A549 (cell line): ENCODE data around the gene FAM131A.

ENCODE experiments used
- EP300 ChIP-seq, 2 experiments: fragments of >200 bp; sonication (Bioruptor Twin); formaldehyde crosslinking; IDR thresholded peaks; 2 replicates in 1 of 2; 3 replicates in 1 of 2; pipeline ENCODE4 v1.6.1; 2016 to 2017
- ESRRA ChIP-seq: fragments of 150-350 bp; IDR thresholded peaks from 2 replicates; pipeline ENCODE4 v1.6.1; 2014; ENCODE audit warnings: mild to moderate bottlenecking, low read length, borderline replicate concordance
- FOSB ChIP-seq: fragments of 250-450 bp; sonication (Bioruptor Pico); IDR thresholded peaks from 2 replicates; pipeline ENCODE4 v1.5.0; 2020; ENCODE audit warnings: mild to moderate bottlenecking, moderate library complexity
- MAFK ChIP-seq: fragments of 450-650 bp; IDR thresholded peaks from 2 replicates; pipeline ENCODE4 v1.6.1; 2014; ENCODE audit not compliant: partially characterized antibody
- MYC ChIP-seq: IDR thresholded peaks from 2 replicates; pipeline ENCODE4 v1.6.1; 2012; ENCODE audit warnings: mild to moderate bottlenecking, inconsistent platforms, low read length, improper control_type of control experiment, borderline replicate concordance
- POLR2A ChIP-seq: IDR thresholded peaks from 2 replicates; pipeline ENCODE4 v1.6.1; 2012; ENCODE audit warnings: mild to moderate bottlenecking, low read length
- RNF2 ChIP-seq: fragments of 200-600 bp; sonication (generic); IDR thresholded peaks from 2 replicates; pipeline ENCODE4 v1.6.1; 2016; ENCODE audit warnings: low read depth, mild to moderate bottlenecking, antibody characterized with exemption, moderate library complexity, borderline replicate concordance
- TF ChIP-seq, protein P1 (sequence below): fragments of 450-650 bp; IDR thresholded peaks from 2 replicates; pipeline ENCODE4 v1.6.1; 2014; ENCODE audit warnings: antibody characterized with exemption
- TF ChIP-seq, protein P2 (sequence below): fragments of >200 bp; sonication (Bioruptor Twin); formaldehyde crosslinking; IDR thresholded peaks from 3 replicates; pipeline ENCODE4 v1.5.1; 2016
- TF ChIP-seq, protein P3 (sequence below): fragments of 200-600 bp; sonication (generic); IDR thresholded peaks from 2 replicates; pipeline ENCODE4 v1.6.1; 2016; ENCODE audit warnings: antibody characterized with exemption, mild to moderate bottlenecking, moderate library complexity

DNA sequence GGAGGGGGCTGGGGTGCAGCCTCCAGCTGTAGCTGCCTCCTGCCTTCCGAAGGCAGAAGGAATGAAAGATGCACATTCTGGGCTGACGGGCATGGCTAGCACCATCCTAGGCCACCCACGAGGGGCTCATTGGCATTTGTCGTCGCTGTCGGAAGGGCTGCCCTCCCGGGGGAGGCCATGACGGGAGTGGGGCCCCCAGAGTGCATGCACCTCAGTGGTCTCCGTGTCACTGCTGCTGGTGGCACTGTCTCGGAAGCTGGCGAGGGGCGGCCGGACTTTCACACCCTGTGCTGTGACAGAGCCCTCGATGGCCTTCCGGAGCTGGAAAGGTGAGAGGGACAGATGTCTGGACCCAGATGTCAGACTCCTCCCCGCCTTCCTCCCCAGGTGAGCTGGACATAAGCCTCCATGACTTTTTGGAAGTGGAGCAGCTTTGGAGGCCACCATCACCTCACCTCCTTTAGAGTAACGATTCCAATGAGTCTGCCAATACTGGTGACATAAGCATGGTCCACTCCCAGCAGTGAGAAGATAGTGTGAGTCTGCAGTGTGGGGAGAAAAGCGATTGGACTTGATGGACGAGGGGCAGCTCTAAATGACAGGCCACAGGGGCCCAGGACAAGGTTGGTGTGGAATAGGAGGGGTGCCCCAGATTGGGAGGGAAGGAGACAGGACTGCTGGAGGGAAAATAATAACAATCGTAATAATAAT is 9.2 kb downstream of the FAM131A start:
- TF ChIP-seq MAFK: no peak
- TF ChIP-seq, protein P1, sequence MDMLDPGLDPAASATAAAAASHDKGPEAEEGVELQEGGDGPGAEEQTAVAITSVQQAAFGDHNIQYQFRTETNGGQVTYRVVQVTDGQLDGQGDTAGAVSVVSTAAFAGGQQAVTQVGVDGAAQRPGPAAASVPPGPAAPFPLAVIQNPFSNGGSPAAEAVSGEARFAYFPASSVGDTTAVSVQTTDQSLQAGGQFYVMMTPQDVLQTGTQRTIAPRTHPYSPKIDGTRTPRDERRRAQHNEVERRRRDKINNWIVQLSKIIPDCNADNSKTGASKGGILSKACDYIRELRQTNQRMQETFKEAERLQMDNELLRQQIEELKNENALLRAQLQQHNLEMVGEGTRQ: no peak
- TF ChIP-seq POLR2A: no peak
- no peak for TF ChIP-seq MYC
- TF ChIP-seq, protein P2, sequence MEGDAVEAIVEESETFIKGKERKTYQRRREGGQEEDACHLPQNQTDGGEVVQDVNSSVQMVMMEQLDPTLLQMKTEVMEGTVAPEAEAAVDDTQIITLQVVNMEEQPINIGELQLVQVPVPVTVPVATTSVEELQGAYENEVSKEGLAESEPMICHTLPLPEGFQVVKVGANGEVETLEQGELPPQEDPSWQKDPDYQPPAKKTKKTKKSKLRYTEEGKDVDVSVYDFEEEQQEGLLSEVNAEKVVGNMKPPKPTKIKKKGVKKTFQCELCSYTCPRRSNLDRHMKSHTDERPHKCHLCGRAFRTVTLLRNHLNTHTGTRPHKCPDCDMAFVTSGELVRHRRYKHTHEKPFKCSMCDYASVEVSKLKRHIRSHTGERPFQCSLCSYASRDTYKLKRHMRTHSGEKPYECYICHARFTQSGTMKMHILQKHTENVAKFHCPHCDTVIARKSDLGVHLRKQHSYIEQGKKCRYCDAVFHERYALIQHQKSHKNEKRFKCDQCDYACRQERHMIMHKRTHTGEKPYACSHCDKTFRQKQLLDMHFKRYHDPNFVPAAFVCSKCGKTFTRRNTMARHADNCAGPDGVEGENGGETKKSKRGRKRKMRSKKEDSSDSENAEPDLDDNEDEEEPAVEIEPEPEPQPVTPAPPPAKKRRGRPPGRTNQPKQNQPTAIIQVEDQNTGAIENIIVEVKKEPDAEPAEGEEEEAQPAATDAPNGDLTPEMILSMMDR: no peak
- TF ChIP-seq, protein P3, sequence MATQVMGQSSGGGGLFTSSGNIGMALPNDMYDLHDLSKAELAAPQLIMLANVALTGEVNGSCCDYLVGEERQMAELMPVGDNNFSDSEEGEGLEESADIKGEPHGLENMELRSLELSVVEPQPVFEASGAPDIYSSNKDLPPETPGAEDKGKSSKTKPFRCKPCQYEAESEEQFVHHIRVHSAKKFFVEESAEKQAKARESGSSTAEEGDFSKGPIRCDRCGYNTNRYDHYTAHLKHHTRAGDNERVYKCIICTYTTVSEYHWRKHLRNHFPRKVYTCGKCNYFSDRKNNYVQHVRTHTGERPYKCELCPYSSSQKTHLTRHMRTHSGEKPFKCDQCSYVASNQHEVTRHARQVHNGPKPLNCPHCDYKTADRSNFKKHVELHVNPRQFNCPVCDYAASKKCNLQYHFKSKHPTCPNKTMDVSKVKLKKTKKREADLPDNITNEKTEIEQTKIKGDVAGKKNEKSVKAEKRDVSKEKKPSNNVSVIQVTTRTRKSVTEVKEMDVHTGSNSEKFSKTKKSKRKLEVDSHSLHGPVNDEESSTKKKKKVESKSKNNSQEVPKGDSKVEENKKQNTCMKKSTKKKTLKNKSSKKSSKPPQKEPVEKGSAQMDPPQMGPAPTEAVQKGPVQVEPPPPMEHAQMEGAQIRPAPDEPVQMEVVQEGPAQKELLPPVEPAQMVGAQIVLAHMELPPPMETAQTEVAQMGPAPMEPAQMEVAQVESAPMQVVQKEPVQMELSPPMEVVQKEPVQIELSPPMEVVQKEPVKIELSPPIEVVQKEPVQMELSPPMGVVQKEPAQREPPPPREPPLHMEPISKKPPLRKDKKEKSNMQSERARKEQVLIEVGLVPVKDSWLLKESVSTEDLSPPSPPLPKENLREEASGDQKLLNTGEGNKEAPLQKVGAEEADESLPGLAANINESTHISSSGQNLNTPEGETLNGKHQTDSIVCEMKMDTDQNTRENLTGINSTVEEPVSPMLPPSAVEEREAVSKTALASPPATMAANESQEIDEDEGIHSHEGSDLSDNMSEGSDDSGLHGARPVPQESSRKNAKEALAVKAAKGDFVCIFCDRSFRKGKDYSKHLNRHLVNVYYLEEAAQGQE: no peak
- no peak for TF ChIP-seq EP300 (IDR thresholded peaks at IDR 0.05)
- no peak for TF ChIP-seq RNF2
- TF ChIP-seq ESRRA: no peak
- no peak for TF ChIP-seq FOSB (CRISPR knock-in tag)
